Measurements from ENCODE around the gene DDB1.
"Not testable (repeated sequence)": the region's sequence is repeated elsewhere in the genome, so short reads cannot be mapped to it uniquely, and the experiment has no call there.

Gene DDB1

GRCh38 chr11:61265357-61265756 lies 67.5 kb downstream of the DDB1 start:
- no peak for DNase-seq

GRCh38 chr11:61264795-61265194 lies 68.1 kb downstream of the DDB1 start:
- no peak for DNase-seq

- DNase-seq = no peak
Observed at GRCh38 chr11:61264371-61264770, 68.5 kb downstream of the DDB1 start.

- DNase-seq = no peak
Observed at GRCh38 chr11:61259363-61259762, 73.5 kb downstream of the DDB1 start.

- no peak for DNase-seq
Observed at GRCh38 chr11:61258546-61258945, 74.4 kb downstream of the DDB1 start.

GRCh38 chr11:61256710-61257482 lies 76.0 kb downstream of the DDB1 start:
- no peak for DNase-seq

- DNase-seq = peak; percentile 47
Observed at GRCh38 chr11:61254403-61255025, 78.4 kb downstream of the DDB1 start.

GRCh38 chr11:61252332-61252731 lies 80.6 kb downstream of the DDB1 start:
- DNase-seq = not testable (repeated sequence)

- not testable (repeated sequence) for DNase-seq
Observed at GRCh38 chr11:61250796-61251765, 81.8 kb downstream of the DDB1 start.
